Muscle layer of colon (tissue), 2 donors: ENCODE data around the gene EDA.

Source experiments
- H3K27ac ChIP-seq: one replicate; pipeline ENCODE4 v1.7.0; 2013; ENCODE audit warnings: low read depth, mild to moderate bottlenecking, low read length, moderate library complexity
- H3K27me3 ChIP-seq, 2 donors: one replicate each; pipeline ENCODE4 v1.7.0; 2013; ENCODE audit warnings: low read length in 2 of 2, mild to moderate bottlenecking in 2 of 2; ENCODE audit not compliant: insufficient read depth in 2 of 2, control insufficient read depth in 1 of 2
- H3K36me3 ChIP-seq: one replicate; pipeline ENCODE4 v1.7.0; 2013; ENCODE audit warnings: mild to moderate bottlenecking, low read length; ENCODE audit not compliant: insufficient read depth
- H3K4me1 ChIP-seq: one replicate; pipeline ENCODE4 v1.7.0; 2013; ENCODE audit warnings: mild to moderate bottlenecking, low read length; ENCODE audit not compliant: insufficient read depth
- H3K4me3 ChIP-seq, 2 donors: one replicate each; pipeline ENCODE4 v1.7.0; 2013; ENCODE audit warnings: low read length in 2 of 2, low read depth in 1 of 2, mild to moderate bottlenecking in 1 of 2, moderate library complexity in 1 of 2
- H3K9ac ChIP-seq: one replicate; pipeline ENCODE4 v1.7.0; 2013; ENCODE audit warnings: low read length
- H3K9me3 ChIP-seq: one replicate; pipeline ENCODE4 v1.7.0; 2013; ENCODE audit warnings: mild to moderate bottlenecking, low read length
- donor health status: abdominal sarcoma.
- donor health status: Adenocarcinoma of cecum.

The EDA gene

GRCh38 chrX:69618803-69619202, 2.9 kb downstream of the EDA start:
- Histone ChIP-seq H3K27ac (no peak overlapping the region), H3K4me1 (no peaks in the 10 kb centered on the region), H3K4me3 (no peak overlapping the region), H3K27me3 (peaks cover 0 to 21% of the 10 kb centered on the region in 2 donors), H3K9me3 (no peaks in the 10 kb centered on the region), H3K36me3 (no peaks in the 10 kb centered on the region), H3K9ac (no peak overlapping the region)

GRCh38 chrX:69626129-69626528, 10.2 kb downstream of the EDA start:
- Histone ChIP-seq H3K9ac (no peak overlapping the region), H3K36me3 (no peaks in the 10 kb centered on the region), H3K4me3 (no peak overlapping the region), H3K27me3 (peaks cover 0 to 3% of the 10 kb centered on the region in 2 donors), H3K27ac (no peak overlapping the region), H3K4me1 (no peaks in the 10 kb centered on the region), H3K9me3 (no peaks in the 10 kb centered on the region)

- Histone ChIP-seq H3K27ac (no peak overlapping the region), H3K36me3 (no peaks in the 10 kb centered on the region), H3K9ac (no peak overlapping the region), H3K9me3 (no peaks in the 10 kb centered on the region), H3K27me3 (peaks cover 0 to 3% of the 10 kb centered on the region in 2 donors), H3K4me1 (no peaks in the 10 kb centered on the region), H3K4me3 (no peak overlapping the region)
These were observed 11.8 kb downstream of the EDA start for GRCh38 chrX:69627744-69628143.

- H3K27me3 ChIP-seq = peaks cover 0 to 3% of the 10 kb centered on the region in 2 donors
- no peak overlapping the region for H3K9ac ChIP-seq
- H3K27ac ChIP-seq = no peak overlapping the region
- H3K4me3 ChIP-seq = no peak overlapping the region
- H3K36me3 ChIP-seq = no peaks in the 10 kb centered on the region
- H3K9me3 ChIP-seq = no peaks in the 10 kb centered on the region
- no peaks in the 10 kb centered on the region for H3K4me1 ChIP-seq
These were observed 14.2 kb downstream of the EDA start for GRCh38 chrX:69630147-69630546.

GRCh38 chrX:69664693-69665092, 48.8 kb downstream of the EDA start:
- Histone ChIP-seq H3K4me1 (no peaks in the 10 kb centered on the region), H3K27me3 (no peaks in the 10 kb centered on the region), H3K36me3 (no peaks in the 10 kb centered on the region), H3K9ac (no peak overlapping the region), H3K4me3 (no peak overlapping the region), H3K9me3 (no peaks in the 10 kb centered on the region), H3K27ac (no peak overlapping the region)

GRCh38 chrX:69670001-69670555, 54.2 kb downstream of the EDA start:
- Histone ChIP-seq H3K9ac (no peak overlapping the region), H3K4me3 (no peak overlapping the region), H3K4me1 (no peaks in the 10 kb centered on the region), H3K9me3 (no peaks in the 10 kb centered on the region), H3K36me3 (no peaks in the 10 kb centered on the region), H3K27me3 (no peaks in the 10 kb centered on the region), H3K27ac (no peak overlapping the region)

GRCh38 chrX:69674891-69675290, 59.0 kb downstream of the EDA start:
- Histone ChIP-seq H3K4me3 (no peak overlapping the region), H3K9me3 (no peaks in the 10 kb centered on the region), H3K27ac (no peak overlapping the region), H3K9ac (no peak overlapping the region), H3K36me3 (no peaks in the 10 kb centered on the region), H3K4me1 (no peaks in the 10 kb centered on the region), H3K27me3 (no peaks in the 10 kb centered on the region)

GRCh38 chrX:69705818-69706217, 89.9 kb downstream of the EDA start:
- H3K9ac ChIP-seq = no peak overlapping the region
- H3K4me1 ChIP-seq = no peaks in the 10 kb centered on the region
- no peak overlapping the region for H3K27ac ChIP-seq
- no peaks in the 10 kb centered on the region for H3K9me3 ChIP-seq
- H3K27me3 ChIP-seq = no peaks in the 10 kb centered on the region
- no peak overlapping the region for H3K4me3 ChIP-seq
- no peaks in the 10 kb centered on the region for H3K36me3 ChIP-seq

GRCh38 chrX:69718102-69718501, 102.2 kb downstream of the EDA start:
- Histone ChIP-seq H3K27ac (no peak overlapping the region), H3K27me3 (no peaks in the 10 kb centered on the region), H3K4me1 (no peaks in the 10 kb centered on the region), H3K36me3 (no peaks in the 10 kb centered on the region), H3K4me3 (no peak overlapping the region), H3K9ac (no peak overlapping the region), H3K9me3 (peaks cover 5% of the 10 kb centered on the region)

GRCh38 chrX:69724307-69724706, 108.4 kb downstream of the EDA start:
- Histone ChIP-seq H3K27me3 (no peaks in the 10 kb centered on the region), H3K4me1 (no peaks in the 10 kb centered on the region), H3K27ac (no peak overlapping the region)

GRCh38 chrX:69740317-69740716, 124.4 kb downstream of the EDA start:
- Histone ChIP-seq H3K4me3 (no peak overlapping the region), H3K36me3 (no peaks in the 10 kb centered on the region), H3K27ac (no peak overlapping the region), H3K4me1 (no peaks in the 10 kb centered on the region), H3K27me3 (no peaks in the 10 kb centered on the region), H3K9ac (no peak overlapping the region), H3K9me3 (no peaks in the 10 kb centered on the region)

More at GRCh38 chrX:69724307-69724706, 108.4 kb downstream of the EDA start:
- Histone ChIP-seq H3K36me3 (no peaks in the 10 kb centered on the region), H3K9me3 (no peaks in the 10 kb centered on the region), H3K4me3 (no peak overlapping the region), H3K9ac (no peak overlapping the region)

- Histone ChIP-seq H3K4me1 (no peaks in the 10 kb centered on the region), H3K4me3 (no peak overlapping the region), H3K27ac (no peak overlapping the region), H3K36me3 (no peaks in the 10 kb centered on the region), H3K27me3 (no peaks in the 10 kb centered on the region), H3K9me3 (no peaks in the 10 kb centered on the region), H3K9ac (no peak overlapping the region)
These were observed 125.8 kb downstream of the EDA start for GRCh38 chrX:69741721-69742120.
